Upper lobe of left lung (tissue), 4 donors: Measurements from ENCODE around the gene NFKBIB.

Experiments
- EP300 ChIP-seq, 4 donors: sonication (generic); formaldehyde crosslinking; IDR thresholded peaks; one replicate each; pipeline ENCODE4 v1.5.1; 2017; ENCODE audit warnings: antibody characterized with exemption in 4 of 4, control low read depth in 2 of 4
- POLR2AphosphoS5 ChIP-seq, 2 donors: sonication (generic); formaldehyde crosslinking; IDR thresholded peaks; one replicate each; pipeline ENCODE4 v1.5.1; 2017; ENCODE audit warnings: antibody characterized with exemption in 2 of 2
- TF ChIP-seq, protein P1 (sequence below), 6 experiments: fragments of 450-650 bp in 4 of 6; fragments of 200-600 bp in 2 of 6; sonication (generic) in 2 of 6; IDR thresholded peaks; one replicate each; pipeline ENCODE4 v1.5.1; 2016 to 2019; ENCODE audit warnings: antibody characterized with exemption in 6 of 6

DNA sequence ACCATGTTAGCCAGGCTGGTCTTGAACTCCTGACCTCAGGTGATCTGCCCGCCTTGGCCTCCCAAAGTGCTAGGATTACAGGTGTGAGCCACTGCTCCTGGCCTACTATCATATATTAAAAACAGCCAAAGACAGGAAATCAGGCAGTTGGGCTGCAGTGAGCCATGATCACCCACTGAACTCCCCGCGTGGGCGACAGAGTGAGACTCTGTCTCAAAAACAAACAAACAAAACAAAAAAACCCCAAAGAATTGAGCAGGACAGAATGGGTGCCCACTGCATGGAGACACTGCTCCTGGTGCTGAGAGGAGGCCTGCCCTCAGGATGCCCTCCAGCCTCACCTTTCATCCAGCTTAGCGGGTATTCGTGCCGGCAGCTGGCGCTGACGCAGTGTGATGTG, 16.5 kb upstream of the NFKBIB start:
- TF ChIP-seq, protein P1, sequence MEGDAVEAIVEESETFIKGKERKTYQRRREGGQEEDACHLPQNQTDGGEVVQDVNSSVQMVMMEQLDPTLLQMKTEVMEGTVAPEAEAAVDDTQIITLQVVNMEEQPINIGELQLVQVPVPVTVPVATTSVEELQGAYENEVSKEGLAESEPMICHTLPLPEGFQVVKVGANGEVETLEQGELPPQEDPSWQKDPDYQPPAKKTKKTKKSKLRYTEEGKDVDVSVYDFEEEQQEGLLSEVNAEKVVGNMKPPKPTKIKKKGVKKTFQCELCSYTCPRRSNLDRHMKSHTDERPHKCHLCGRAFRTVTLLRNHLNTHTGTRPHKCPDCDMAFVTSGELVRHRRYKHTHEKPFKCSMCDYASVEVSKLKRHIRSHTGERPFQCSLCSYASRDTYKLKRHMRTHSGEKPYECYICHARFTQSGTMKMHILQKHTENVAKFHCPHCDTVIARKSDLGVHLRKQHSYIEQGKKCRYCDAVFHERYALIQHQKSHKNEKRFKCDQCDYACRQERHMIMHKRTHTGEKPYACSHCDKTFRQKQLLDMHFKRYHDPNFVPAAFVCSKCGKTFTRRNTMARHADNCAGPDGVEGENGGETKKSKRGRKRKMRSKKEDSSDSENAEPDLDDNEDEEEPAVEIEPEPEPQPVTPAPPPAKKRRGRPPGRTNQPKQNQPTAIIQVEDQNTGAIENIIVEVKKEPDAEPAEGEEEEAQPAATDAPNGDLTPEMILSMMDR (IDR thresholded peaks at IDR 0.05) = no peak
- TF ChIP-seq EP300 (IDR thresholded peaks at IDR 0.05) = no peak
- TF ChIP-seq POLR2AphosphoS5 (IDR thresholded peaks at IDR 0.05) = no peak
